Uterus (tissue), 2 donors: ENCODE data around the gene KCNIP3.

Experiments used
- POLR2A ChIP-seq, 2 donors: fragments of 450-650 bp; IDR thresholded peaks; one replicate each; pipeline ENCODE4 v1.6.1; 2016; ENCODE audit warnings: antibody characterized with exemption in 2 of 2, mild to moderate bottlenecking in 1 of 2, moderate library complexity in 1 of 2
- TF ChIP-seq, protein P1 (sequence below), 4 experiments: fragments of 200-600 bp in 2 of 4; fragments of 450-650 bp in 2 of 4; sonication (generic) in 2 of 4; IDR thresholded peaks; one replicate each; pipeline ENCODE4 v1.5.1; 2016 to 2019; ENCODE audit warnings: antibody characterized with exemption in 4 of 4, mild to moderate bottlenecking in 2 of 4, moderate library complexity in 1 of 4

DNA sequence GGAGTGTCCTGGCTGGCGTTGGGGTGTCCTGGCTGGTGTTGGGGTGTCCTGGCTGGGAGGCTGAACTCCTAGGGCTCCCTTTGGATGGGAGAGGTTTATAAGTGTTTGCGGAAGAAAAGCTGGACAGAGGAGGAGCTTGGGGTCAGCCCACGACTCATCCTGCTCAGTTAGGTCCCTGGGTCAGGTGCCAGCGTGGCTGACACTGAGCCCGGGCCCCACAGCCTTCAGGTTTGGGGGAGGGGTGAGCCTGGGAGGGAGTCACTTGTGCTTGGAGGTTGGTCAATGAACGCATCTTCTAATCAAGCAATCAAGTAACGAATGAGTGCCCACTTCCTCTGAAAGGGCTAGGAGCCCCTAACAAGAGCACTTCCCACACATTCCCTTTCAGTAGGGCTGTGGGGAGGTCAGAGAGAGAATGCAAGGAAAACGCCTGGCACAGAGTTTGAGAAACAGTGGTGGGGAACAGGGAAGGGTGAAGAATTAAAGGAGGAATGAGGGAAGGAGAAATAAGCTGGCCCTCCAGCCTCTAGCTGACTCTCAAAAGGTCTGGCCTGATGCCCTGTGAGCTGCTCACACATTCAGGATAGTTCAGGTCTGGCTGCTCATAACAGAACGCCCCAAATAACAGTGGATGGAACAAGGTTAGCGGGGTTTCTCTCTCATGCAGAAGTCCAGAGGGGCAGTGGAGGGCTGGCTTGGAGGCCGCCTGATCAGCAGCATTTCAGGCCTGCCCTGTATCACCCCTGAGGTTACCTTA, 670 bp downstream of the KCNIP3 start:
- TF ChIP-seq, protein P1, sequence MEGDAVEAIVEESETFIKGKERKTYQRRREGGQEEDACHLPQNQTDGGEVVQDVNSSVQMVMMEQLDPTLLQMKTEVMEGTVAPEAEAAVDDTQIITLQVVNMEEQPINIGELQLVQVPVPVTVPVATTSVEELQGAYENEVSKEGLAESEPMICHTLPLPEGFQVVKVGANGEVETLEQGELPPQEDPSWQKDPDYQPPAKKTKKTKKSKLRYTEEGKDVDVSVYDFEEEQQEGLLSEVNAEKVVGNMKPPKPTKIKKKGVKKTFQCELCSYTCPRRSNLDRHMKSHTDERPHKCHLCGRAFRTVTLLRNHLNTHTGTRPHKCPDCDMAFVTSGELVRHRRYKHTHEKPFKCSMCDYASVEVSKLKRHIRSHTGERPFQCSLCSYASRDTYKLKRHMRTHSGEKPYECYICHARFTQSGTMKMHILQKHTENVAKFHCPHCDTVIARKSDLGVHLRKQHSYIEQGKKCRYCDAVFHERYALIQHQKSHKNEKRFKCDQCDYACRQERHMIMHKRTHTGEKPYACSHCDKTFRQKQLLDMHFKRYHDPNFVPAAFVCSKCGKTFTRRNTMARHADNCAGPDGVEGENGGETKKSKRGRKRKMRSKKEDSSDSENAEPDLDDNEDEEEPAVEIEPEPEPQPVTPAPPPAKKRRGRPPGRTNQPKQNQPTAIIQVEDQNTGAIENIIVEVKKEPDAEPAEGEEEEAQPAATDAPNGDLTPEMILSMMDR (IDR thresholded peaks at IDR 0.05): no peak
- TF ChIP-seq POLR2A (IDR thresholded peaks at IDR 0.05): no peak
